Upper lobe of right lung (tissue), 1 donor: ENCODE measurements around the gene L3MBTL1. TPM values are rescaled to one million over a fixed set of nuclear protein-coding genes. Genes with fewer than 3 reads are reported as not detected.

Experiments used
- ATAC-seq: fragments of 200-7000 bp; cut with Tn5 transposase; one replicate; pipeline ENCODE4 v1.9.1; 2020; ENCODE audit warnings: mild to moderate bottlenecking, moderate library complexity
- DNase-seq: peaks from one replicate; pipeline ENCODE4 v3.0.0-alpha.2; 2020
- H3K27ac ChIP-seq: fragments of 200-600 bp; one replicate; pipeline ENCODE4 v1.8.0; 2022
- H3K27me3 ChIP-seq: fragments of 200-600 bp; one replicate; pipeline ENCODE4 v1.8.0; 2022; ENCODE audit warnings: mild to moderate bottlenecking
- H3K36me3 ChIP-seq: fragments of 200-600 bp; one replicate; pipeline ENCODE4 v1.8.0; 2022
- H3K4me1 ChIP-seq: fragments of 200-600 bp; one replicate; pipeline ENCODE4 v1.8.0; 2022
- H3K4me3 ChIP-seq: fragments of 200-600 bp; one replicate; pipeline ENCODE4 v1.8.0; 2022; ENCODE audit warnings: mild to moderate bottlenecking
- H3K9me3 ChIP-seq: fragments of 200-600 bp; one replicate; pipeline ENCODE4 v1.8.0; 2022
- CTCF ChIP-seq: fragments of 200-600 bp; IDR thresholded peaks from one replicate; pipeline ENCODE4 v1.8.0; 2022; ENCODE audit warnings: antibody characterized with exemption
- intact Hi-C: fragments of 100-400 bp; cut with DNase I; formaldehyde crosslinking; loops from one replicate; pipeline ENCODE4 v1.11.0; 2022
- total RNA-seq: library from RNA; stranded (reverse); fragmentation: NEBNext Ultra II Directional; extraction: Animal tissue kit (Norgen Biotek cat#: 25700); gene quantifications from one replicate; pipeline ENCODE4 v1.2.1, GENCODE V29; 2021
- donor health status: DM: no; HTN: yes; CAD: no; lungs with severe emphysema.

L3MBTL1 gene
- total RNA-seq, 1 donor from 2014 or later: 12.9 TPM

- Histone ChIP-seq H3K27me3 (no peaks in the 10 kb centered on the region), H3K4me1 (peaks cover 19% of the 10 kb centered on the region), H3K9me3 (no peaks in the 10 kb centered on the region), H3K27ac (no peak overlapping the region), H3K36me3 (peaks cover 81% of the 10 kb centered on the region), H3K4me3 (no peak overlapping the region)
- no peak for DNase-seq
- no peak for ATAC-seq
- no peak for TF ChIP-seq CTCF
- intact Hi-C loops: no loop called here
Observed at GRCh38 chr20:43461894-43462659, 45.4 kb upstream of the L3MBTL1 start.

GRCh38 chr20:43462660-43463526, 44.6 kb upstream of the L3MBTL1 start:
- Histone ChIP-seq H3K27ac (no peak overlapping the region), H3K9me3 (no peaks in the 10 kb centered on the region), H3K4me3 (no peak overlapping the region), H3K36me3 (peaks cover 90% of the 10 kb centered on the region), H3K27me3 (no peaks in the 10 kb centered on the region), H3K4me1 (peaks cover 19% of the 10 kb centered on the region)
- no peak for TF ChIP-seq CTCF
- intact Hi-C loops: no loop called here
- DNase-seq (no peak), ATAC-seq (no peak)

- H3K27me3 ChIP-seq: no peaks in the 10 kb centered on the region
- H3K9me3 ChIP-seq: no peaks in the 10 kb centered on the region
- TF ChIP-seq CTCF: no peak
- peaks cover 19% of the 10 kb centered on the region for H3K4me1 ChIP-seq
- H3K4me3 ChIP-seq: no peak overlapping the region
- DNase-seq (no peak), ATAC-seq (no peak)
- peaks cover 96% of the 10 kb centered on the region for H3K36me3 ChIP-seq
- intact Hi-C loops: no loop called here
- H3K27ac ChIP-seq: no peak overlapping the region
Observed at GRCh38 chr20:43463527-43464218, 43.8 kb upstream of the L3MBTL1 start.

- Histone ChIP-seq H3K27me3 (no peaks in the 10 kb centered on the region), H3K4me3 (no peak overlapping the region), H3K36me3 (peaks cover 98% of the 10 kb centered on the region), H3K4me1 (peaks cover 14% of the 10 kb centered on the region), H3K27ac (no peak overlapping the region), H3K9me3 (no peaks in the 10 kb centered on the region)
- no peak for ATAC-seq
- intact Hi-C loops: no loop called here
- no peak for TF ChIP-seq CTCF
- DNase-seq: no peak
Observed at GRCh38 chr20:43464219-43464790, 43.2 kb upstream of the L3MBTL1 start.

- DNase-seq (no peak), ATAC-seq (no peak)
- Histone ChIP-seq H3K4me3 (no peak overlapping the region), H3K9me3 (no peaks in the 10 kb centered on the region), H3K27me3 (no peaks in the 10 kb centered on the region), H3K4me1 (peaks cover 9% of the 10 kb centered on the region), H3K36me3 (peaks cover 90% of the 10 kb centered on the region), H3K27ac (no peak overlapping the region)
- intact Hi-C loops: no loop called here
- no peak for TF ChIP-seq CTCF
Observed at GRCh38 chr20:43465625-43465943, 41.9 kb upstream of the L3MBTL1 start.
